NB4 (cell line): ENCODE data around the gene ALX4.

Experiments
- CTCF ChIP-seq: IDR thresholded peaks from one replicate; pipeline ENCODE4 v1.5.1; 2012; ENCODE audit warnings: low read depth, low read length
- MYC ChIP-seq: IDR thresholded peaks from 2 replicates; pipeline ENCODE4 v1.6.1; 2011; ENCODE audit warnings: low read depth, low read length
- POLR2A ChIP-seq: IDR thresholded peaks from 2 replicates; pipeline ENCODE4 v1.6.1; 2011; ENCODE audit warnings: mild to moderate bottlenecking; ENCODE audit not compliant: insufficient read length; ENCODE audit errors: extremely low read depth

GRCh38 chr11:44338698-44339529, 29.0 kb upstream of the ALX4 start:
- TF ChIP-seq CTCF (no peak), MYC (no peak), POLR2A (no peak)
